NCI-H2171 treated with DMSO at 0.1 percent for 48 hours (cell line): ENCODE results near the gene EXOSC7.
"Not testable (repeated sequence)": the region's sequence is repeated elsewhere in the genome, so short reads cannot be mapped to it uniquely, and the experiment has no call there.

ENCODE experiments used
- DNase-seq: peaks from one replicate; lab custom pipeline; 2025; lab: John Stamatoyannopoulos, UW

Gene EXOSC7

GRCh38 chr3:44976002-44976815 lies at the start of gene EXOSC7, which contains the start of gene ZDHHC3:
EXOSC7 (plus strand) TSS chr3:44976244; CDS start chr3:44976278, 34 bp downstream.
ZDHHC3 (minus strand) TSS chr3:44976174; CDS start chr3:44959436, 16,738 bp downstream.
- DNase-seq: peak; percentile 60

DNA sequence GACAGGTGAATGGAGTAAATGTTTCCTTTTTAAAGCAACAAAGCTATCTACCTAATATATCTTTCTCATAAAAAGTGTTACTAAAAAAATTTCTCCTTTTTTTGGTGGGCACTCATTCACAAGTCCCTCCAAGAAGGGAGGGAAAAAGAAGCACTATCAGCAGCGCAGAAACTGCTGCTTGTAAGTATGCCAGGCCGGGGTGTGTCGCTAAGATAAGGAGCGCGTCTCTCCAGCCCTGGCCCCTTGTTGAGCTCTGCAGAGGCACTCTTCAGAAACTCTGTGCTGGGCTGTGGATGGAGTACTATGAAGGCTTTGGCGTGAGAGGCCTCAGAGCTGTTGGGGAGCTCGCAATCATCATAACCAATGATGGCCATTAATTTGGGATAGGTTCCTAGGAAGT lies 49.1 kb upstream of the EXOSC7 start:
- DNase-seq: no peak

GRCh38 chr3:44927371-44927770 lies 48.7 kb upstream of the EXOSC7 start:
- no peak for DNase-seq

GRCh38 chr3:44929782-44930181 lies 46.3 kb upstream of the EXOSC7 start:
- no peak for DNase-seq

DNA sequence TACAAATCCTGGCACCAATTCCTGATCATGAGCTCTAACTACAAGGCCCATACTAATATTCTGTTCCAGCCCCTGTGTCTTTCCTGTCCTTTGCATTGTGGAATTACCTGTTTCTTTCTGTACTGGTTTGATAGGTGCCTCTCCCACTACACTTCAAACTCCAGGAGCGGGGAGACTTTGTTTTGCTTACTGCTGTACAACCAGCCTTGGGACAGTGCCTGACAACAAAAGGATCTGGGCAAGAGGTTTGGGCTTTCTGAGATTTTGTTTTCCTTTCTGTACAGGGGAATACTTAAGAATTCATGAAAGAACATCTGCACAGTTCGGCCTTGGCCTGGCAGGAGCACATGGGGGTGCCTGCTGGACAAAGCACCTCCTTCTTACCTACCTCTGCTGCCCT lies 45.1 kb upstream of the EXOSC7 start:
- no peak for DNase-seq

GRCh38 chr3:44931791-44932190 lies 44.3 kb upstream of the EXOSC7 start:
- no peak for DNase-seq

- no peak for DNase-seq
Observed at GRCh38 chr3:44932271-44932670, 43.8 kb upstream of the EXOSC7 start.

GRCh38 chr3:44932986-44933944 lies 42.8 kb upstream of the EXOSC7 start:
- no peak for DNase-seq

- no peak for DNase-seq
Observed at GRCh38 chr3:44939581-44940036, 36.4 kb upstream of the EXOSC7 start.

GRCh38 chr3:44942202-44942921 lies 33.7 kb upstream of the EXOSC7 start:
- DNase-seq: no peak

DNA sequence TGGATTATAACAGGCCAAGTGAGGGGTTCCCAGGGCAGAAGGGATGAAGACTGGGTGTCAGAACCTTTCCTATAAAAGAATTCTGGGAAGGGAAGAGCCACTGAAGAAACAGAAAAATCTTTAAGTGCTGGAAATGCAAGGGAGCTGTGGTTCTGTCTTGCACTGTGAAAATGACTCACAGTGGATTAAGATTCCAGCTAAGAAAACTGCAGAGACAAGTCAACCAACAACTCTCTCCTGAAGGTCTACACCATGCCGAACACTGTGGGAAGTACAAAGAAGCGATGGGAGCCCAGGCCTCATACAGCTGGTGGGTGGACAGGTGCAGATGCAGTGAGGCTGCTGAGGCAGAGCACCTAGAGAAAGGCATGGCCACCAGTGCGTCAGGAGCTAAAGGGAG lies 27.8 kb upstream of the EXOSC7 start:
- DNase-seq: no peak

DNA sequence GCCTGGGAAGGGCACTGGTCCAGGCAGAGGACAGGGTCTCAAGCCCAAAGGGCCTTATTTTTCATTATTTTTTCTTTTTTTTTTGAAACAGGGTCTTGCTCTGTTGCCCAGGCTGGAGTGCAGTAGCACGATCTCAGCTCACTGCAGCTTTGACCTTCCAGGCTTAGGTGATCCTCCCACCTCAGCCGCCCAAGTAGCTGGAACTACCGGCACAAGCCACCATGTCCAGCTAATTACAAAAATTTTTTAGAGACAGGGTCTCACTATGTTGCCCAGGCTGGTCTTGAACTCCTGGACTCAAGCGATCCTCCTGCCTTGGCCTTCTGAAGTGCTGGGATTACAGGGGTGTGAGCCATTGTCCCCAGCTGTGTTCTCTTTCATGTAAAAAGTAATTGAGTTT lies 26.3 kb upstream of the EXOSC7 start:
- not testable (repeated sequence) for DNase-seq

DNA sequence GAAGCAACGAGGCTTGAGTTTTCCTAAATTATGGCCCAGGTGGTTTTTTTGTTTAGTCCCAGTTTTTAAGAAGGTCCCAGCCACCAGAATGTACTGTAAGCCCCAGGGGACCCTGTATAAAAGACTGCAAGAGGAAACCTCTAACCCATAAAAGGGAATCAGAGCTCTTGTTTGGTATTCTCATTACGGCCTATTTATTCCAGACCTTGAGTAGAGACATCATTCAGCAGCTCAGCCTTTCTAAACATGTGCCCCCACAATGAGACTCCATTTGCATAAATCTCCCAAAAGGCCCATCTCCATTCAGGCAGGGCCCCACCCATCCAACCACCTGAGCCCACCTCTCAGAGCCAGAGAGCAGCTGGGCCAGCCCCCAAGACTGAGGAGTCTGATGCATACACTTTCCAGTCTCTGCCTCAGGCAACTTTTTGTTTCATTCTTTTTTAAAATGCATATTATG lies 25.7 kb upstream of the EXOSC7 start:
- peak; percentile 42 for DNase-seq

DNA sequence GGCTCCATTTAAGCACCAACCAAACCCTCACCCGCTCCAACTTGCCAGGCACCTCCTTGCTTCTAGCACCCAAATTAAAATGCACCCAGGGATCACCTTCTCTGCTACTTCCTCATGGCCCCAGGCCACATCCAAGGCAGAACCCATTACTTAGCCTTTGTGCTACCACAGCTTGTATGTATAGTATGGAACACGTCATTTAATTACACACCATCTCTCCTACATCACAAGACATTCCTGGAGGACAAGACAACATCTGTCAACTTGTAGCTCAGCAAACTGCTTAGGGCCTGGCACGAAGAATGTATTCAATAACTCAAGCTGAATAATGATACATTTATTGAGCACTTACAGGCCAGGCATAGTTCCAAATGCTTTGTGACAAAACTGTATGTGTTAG lies 23.4 kb upstream of the EXOSC7 start:
- DNase-seq: no peak

- DNase-seq: no peak
Observed at GRCh38 chr3:44954304-44954703, 21.7 kb upstream of the EXOSC7 start.

DNA sequence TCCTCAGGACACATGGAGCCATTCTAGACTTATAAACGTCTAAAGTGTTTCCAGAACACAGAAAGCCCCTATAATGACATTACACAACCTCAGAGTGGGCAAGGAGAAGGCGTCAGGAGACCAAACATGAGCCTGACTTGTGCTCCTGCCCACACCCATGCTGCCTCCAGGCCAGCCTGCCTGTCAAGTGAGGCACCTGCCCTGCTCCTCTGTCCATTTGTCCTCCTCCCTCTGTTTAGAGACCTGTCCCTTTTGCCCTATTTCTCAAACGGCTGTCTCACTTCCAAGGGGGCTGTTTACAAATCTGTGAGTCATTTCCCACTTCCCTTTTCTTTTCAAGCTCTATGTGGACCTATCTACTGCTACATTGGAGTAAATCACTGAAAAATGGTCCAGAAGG lies 21.1 kb upstream of the EXOSC7 start:
- no peak for DNase-seq

DNA sequence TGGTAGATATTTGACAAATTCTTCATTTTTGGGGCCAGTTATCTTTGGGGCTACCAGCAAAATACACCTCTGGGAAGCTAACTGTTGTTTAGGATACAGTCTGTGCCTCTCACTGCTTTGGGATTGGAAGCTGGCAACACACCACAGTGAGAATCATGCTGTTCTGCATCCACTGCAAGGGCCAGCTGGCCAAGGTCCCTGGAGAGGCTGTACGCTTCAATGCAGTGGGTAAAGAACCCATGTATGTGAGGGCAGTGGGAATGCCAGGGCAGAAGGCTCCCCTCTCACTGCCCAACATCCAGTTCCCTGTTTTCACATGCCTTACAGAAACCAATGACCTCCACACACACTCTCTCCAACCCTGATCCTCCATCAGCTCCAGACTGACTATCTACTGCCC lies 20.1 kb upstream of the EXOSC7 start:
- no peak for DNase-seq

- no peak for DNase-seq
Observed at GRCh38 chr3:44957986-44958385, 18.1 kb upstream of the EXOSC7 start.

- DNase-seq: no peak
Observed at GRCh38 chr3:44958386-44958785, 17.7 kb upstream of the EXOSC7 start.

DNA sequence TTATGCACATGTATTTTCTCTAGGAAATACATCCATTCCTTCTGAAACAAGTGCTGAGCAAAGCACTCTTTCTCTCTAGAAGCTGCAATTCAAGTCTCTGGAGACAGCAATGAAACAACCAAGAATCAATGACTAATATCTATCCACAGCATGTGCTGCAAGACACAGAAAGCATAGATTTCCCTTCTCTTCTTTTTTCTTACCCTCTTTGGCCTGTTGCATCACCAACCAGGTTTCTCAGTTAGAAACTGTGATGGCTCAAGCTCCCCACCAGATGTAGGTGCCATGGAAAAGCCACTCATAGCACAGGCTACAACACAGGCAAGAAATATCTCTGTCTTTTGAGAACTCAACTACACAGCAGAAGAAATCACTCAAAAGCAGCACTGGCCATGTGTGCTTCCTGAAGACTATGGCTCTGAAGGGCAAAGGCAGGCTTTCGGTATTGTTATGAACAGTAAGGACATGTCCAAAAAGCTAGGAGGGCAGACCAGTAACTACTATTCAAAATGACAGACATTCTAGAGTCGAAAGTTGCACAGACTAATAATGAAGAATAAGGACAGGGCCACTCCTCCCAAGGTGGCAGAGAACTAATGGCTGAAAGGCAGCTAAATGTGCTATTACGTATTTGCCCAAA lies 15.5 kb upstream of the EXOSC7 start:
- no peak for DNase-seq

GRCh38 chr3:44961888-44962287 lies 14.2 kb upstream of the EXOSC7 start:
- no peak for DNase-seq
